Panc1 (cell line): Measurements from ENCODE around the gene IGF1. TPM values are rescaled to one million over a fixed set of nuclear protein-coding genes. Genes with fewer than 3 reads are reported as not detected.

Experiments
- ATAC-seq: fragments of 200-7000 bp; cut with Tn5 transposase; 2 replicates; pipeline ENCODE4 v1.9.1; 2020; ENCODE audit warnings: mild to moderate bottlenecking, moderate library complexity
- BruUV-seq: library from RNA; stranded (reverse); fragments of 400-500 nt; replicated peaks from 2 replicates; lab custom pipeline; 2021; lab: Mats Ljungman, UMichigan
- CTCF ChIA-PET: fragments of 300-600 bp; sonication (Branson Sonifier 250); formaldehyde crosslinking; loops from one replicate; lab custom pipeline; 2022; ENCODE audit warnings: antibody characterized with exemption; lab: Charles Lee
- POLR2A ChIA-PET: fragments of 300-600 bp; sonication (Branson Sonifier 250); formaldehyde crosslinking; loops from one replicate; lab custom pipeline; 2022; ENCODE audit warnings: antibody characterized with exemption; lab: Charles Lee
- DNase-seq: peaks from one replicate; pipeline ENCODE4 v3.0.0-alpha.2; 2010; ENCODE audit warnings: low read depth, low spot score
- H3K27ac ChIP-seq: 2 replicates; pipeline ENCODE4 v1.5.1; 2011; ENCODE audit warnings: mild to moderate bottlenecking, low read length, inconsistent platforms
- H3K27me3 ChIP-seq: fragments of 200-500 bp; sonication (Bioruptor generic); 2 replicates; pipeline ENCODE4 v1.6.0; 2014; ENCODE audit warnings: low read length, inconsistent platforms; ENCODE audit not compliant: control insufficient read depth, insufficient read depth
- H3K36me3 ChIP-seq: fragments of 200-500 bp; sonication (Bioruptor generic); 2 replicates; pipeline ENCODE4 v1.5.1; 2014; ENCODE audit warnings: inconsistent platforms, mild to moderate bottlenecking, low read length, moderate library complexity; ENCODE audit not compliant: control insufficient read depth, insufficient read depth
- H3K4me1 ChIP-seq: 2 replicates; pipeline ENCODE4 v1.5.1; 2011; ENCODE audit warnings: inconsistent platforms, mild to moderate bottlenecking, low read length, moderate library complexity; ENCODE audit not compliant: control insufficient read depth, insufficient read depth
- H3K4me3 ChIP-seq, 2 experiments: 2 replicates each; pipeline ENCODE4 v1.5.1; 2011 to 2012; ENCODE audit warnings: low read depth in 2 of 2, low read length in 2 of 2, mild to moderate bottlenecking in 2 of 2, inconsistent platforms in 1 of 2, moderate library complexity in 1 of 2
- H3K9me3 ChIP-seq: fragments of 200-500 bp; sonication (Bioruptor generic); 2 replicates; pipeline ENCODE4 v1.5.1; 2014; ENCODE audit warnings: low read depth, mild to moderate bottlenecking, inconsistent platforms, low read length, moderate library complexity; ENCODE audit not compliant: control insufficient read depth, insufficient read depth
- CTCF ChIP-seq: fragments of 450-650 bp; IDR thresholded peaks from 2 replicates; pipeline ENCODE4 v1.5.1; 2017; ENCODE audit warnings: mild to moderate bottlenecking
- POLR2AphosphoS5 ChIP-seq: IDR thresholded peaks from 2 replicates; pipeline ENCODE4 v1.6.1; 2012; ENCODE audit warnings: mild to moderate bottlenecking, low read depth, low read length, moderate library complexity
- REST ChIP-seq, 2 experiments: IDR thresholded peaks; 2 replicates each; pipeline ENCODE4 v1.6.1; 2011 to 2012; ENCODE audit warnings: low read depth in 2 of 2, control low read depth in 1 of 2, low read length in 1 of 2, mild to moderate bottlenecking in 1 of 2, moderate library complexity in 1 of 2; ENCODE audit not compliant: insufficient read depth in 1 of 2
- SIN3A ChIP-seq: IDR thresholded peaks from 2 replicates; pipeline ENCODE4 v1.6.1; 2012; ENCODE audit warnings: low read depth, mild to moderate bottlenecking, low read length, moderate library complexity, borderline replicate concordance; ENCODE audit not compliant: insufficient read depth
- TCF7L2 ChIP-seq: IDR thresholded peaks from 2 replicates; pipeline ENCODE4 v1.6.1; 2011; ENCODE audit warnings: mild to moderate bottlenecking, low read depth, low read length, inconsistent platforms
- in situ Hi-C: cut with HindIII; loops from 2 replicates; pipeline ENCODE4 v1.10.0; 2016; ENCODE audit warnings: low sequenced_read_pairs, low pct_unique_long_range_greater_than_20kb
- intact Hi-C: fragments of 100-400 bp; cut with micrococcal nuclease; formaldehyde crosslinking; loops from one replicate; pipeline ENCODE4 v1.10.0; 2022; ENCODE audit not compliant: unreplicated experiment
- total RNA-seq: library from RNA; stranded (reverse); gene quantifications from one replicate; pipeline ENCODE4 v1.2.1, GENCODE V29; 2021; ENCODE audit not compliant: unreplicated experiment

The IGF1 gene
- total RNA-seq, 1 experiment from 2014 or later, result not detected

GRCh38 chr12:102512523-102512922 lies 32.2 kb upstream of the IGF1 start:
- no TSS peak for BruUV-seq

GRCh38 chr12:102511575-102511974 lies 31.2 kb upstream of the IGF1 start:
- ATAC-seq, result no peak
- in situ Hi-C loops, result no loop called here

More at GRCh38 chr12:102512523-102512922, 32.2 kb upstream of the IGF1 start:
- no peak for DNase-seq
- intact Hi-C loops (no loop called here), in situ Hi-C loops (no loop called here)
- Histone ChIP-seq H3K27me3 (no peaks in the 10 kb centered on the region), H3K4me3 (no peak overlapping the region), H3K9me3 (no peaks in the 10 kb centered on the region), H3K4me1 (no peaks in the 10 kb centered on the region), H3K36me3 (no peaks in the 10 kb centered on the region), H3K27ac (no peak overlapping the region)
- TF ChIP-seq REST (IDR thresholded peaks at IDR 0.05; ENCODE audit: insufficient read depth in 1 of 2, low read depth in 2 of 2, low read length in 1 of 2), result no peak
- no peak for TF ChIP-seq TCF7L2
- no peak for TF ChIP-seq SIN3A
- TF ChIP-seq CTCF, result no peak
- POLR2A ChIA-PET, result no interaction called here
- CTCF ChIA-PET, result interaction anchor here (0.5 kb wide), 1 partner anchor 28 kb away, joined by 3 read pairs; no protein-coding TSS in a partner anchor
- no peak for ATAC-seq

GRCh38 chr12:102510463-102510862 lies 30.1 kb upstream of the IGF1 start:
- ChIA-PET POLR2A (no interaction called here), CTCF (no interaction called here)
- Histone ChIP-seq H3K4me3 (no peak overlapping the region), H3K4me1 (no peaks in the 10 kb centered on the region), H3K27me3 (no peaks in the 10 kb centered on the region), H3K27ac (no peak overlapping the region), H3K9me3 (no peaks in the 10 kb centered on the region), H3K36me3 (no peaks in the 10 kb centered on the region)
- no peak for ATAC-seq
- TF ChIP-seq SIN3A (no peak), POLR2AphosphoS5 (no peak), TCF7L2 (no peak), REST (IDR thresholded peaks at IDR 0.05; ENCODE audit: insufficient read depth in 1 of 2, low read depth in 2 of 2, low read length in 1 of 2) (no peak), CTCF (no peak)
- in situ Hi-C loops, result no loop called here
- no TSS peak for BruUV-seq
- intact Hi-C loops, result no loop called here
- no peak for DNase-seq

More at GRCh38 chr12:102511575-102511974, 31.2 kb upstream of the IGF1 start:
- no peaks in the 10 kb centered on the region for H3K36me3 ChIP-seq
- H3K9me3 ChIP-seq, result no peaks in the 10 kb centered on the region
- intact Hi-C loops, result no loop called here
- no peaks in the 10 kb centered on the region for H3K27me3 ChIP-seq
- ChIA-PET CTCF (no interaction called here), POLR2A (no interaction called here)
- no peak overlapping the region for H3K4me3 ChIP-seq
- DNase-seq, result no peak
- BruUV-seq, result no TSS peak
- H3K27ac ChIP-seq, result no peak overlapping the region
- TF ChIP-seq POLR2AphosphoS5, result no peak
- no peaks in the 10 kb centered on the region for H3K4me1 ChIP-seq
